ENCODE results near the gene MIF4GD.

The MIF4GD gene

GRCh38 chr17:75241143-75241430, 29.9 kb downstream of the MIF4GD start:
- no peak for TF ChIP-seq ZFX (IDR thresholded peaks at IDR 0.05; ENCODE audit: borderline replicate concordance)
- TF ChIP-seq, protein P1, sequence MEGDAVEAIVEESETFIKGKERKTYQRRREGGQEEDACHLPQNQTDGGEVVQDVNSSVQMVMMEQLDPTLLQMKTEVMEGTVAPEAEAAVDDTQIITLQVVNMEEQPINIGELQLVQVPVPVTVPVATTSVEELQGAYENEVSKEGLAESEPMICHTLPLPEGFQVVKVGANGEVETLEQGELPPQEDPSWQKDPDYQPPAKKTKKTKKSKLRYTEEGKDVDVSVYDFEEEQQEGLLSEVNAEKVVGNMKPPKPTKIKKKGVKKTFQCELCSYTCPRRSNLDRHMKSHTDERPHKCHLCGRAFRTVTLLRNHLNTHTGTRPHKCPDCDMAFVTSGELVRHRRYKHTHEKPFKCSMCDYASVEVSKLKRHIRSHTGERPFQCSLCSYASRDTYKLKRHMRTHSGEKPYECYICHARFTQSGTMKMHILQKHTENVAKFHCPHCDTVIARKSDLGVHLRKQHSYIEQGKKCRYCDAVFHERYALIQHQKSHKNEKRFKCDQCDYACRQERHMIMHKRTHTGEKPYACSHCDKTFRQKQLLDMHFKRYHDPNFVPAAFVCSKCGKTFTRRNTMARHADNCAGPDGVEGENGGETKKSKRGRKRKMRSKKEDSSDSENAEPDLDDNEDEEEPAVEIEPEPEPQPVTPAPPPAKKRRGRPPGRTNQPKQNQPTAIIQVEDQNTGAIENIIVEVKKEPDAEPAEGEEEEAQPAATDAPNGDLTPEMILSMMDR (IDR thresholded peaks at IDR 0.05) = no peak
- no peak overlapping the region for H3K27ac ChIP-seq

- H3K27ac ChIP-seq = no peak overlapping the region
- TF ChIP-seq, protein P1 (IDR thresholded peaks at IDR 0.05) = peak; percentile 83
- TF ChIP-seq ZFX (IDR thresholded peaks at IDR 0.05; ENCODE audit: borderline replicate concordance) = no peak
Measured at GRCh38 chr17:75240394-75241142, 30.5 kb downstream of the MIF4GD start.

DNA sequence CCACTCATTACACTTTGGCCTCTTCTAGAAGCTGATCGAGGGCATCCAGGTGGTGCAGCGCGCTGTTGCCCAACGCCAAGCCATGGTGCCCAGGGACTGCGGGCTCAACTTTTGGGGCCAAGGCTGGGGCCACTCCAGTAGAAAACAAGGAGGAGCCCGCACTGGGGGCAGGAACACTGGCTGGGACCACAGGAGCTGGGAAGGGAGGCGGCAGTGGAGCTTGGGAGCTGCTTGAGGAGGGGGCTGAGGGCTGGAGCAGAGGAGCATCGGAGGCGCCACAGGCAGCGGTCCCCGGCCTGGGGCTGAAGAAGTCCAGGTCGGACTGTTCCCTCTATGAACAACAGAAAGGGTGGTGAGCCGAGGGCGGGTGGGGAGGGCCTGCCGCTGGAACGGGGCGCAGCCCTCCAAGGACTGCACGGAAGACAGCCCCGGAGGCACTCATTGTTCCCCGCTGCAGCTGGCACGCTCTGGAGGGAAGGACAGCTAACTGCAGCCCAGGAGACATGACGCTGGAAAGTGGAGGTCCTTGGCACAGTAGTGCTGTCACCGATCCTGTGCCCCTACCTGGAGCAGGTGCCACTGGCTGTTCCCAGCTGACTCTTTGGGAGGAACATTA, 31.1 kb downstream of the MIF4GD start:
- no peak overlapping the region for H3K27ac ChIP-seq

DNA sequence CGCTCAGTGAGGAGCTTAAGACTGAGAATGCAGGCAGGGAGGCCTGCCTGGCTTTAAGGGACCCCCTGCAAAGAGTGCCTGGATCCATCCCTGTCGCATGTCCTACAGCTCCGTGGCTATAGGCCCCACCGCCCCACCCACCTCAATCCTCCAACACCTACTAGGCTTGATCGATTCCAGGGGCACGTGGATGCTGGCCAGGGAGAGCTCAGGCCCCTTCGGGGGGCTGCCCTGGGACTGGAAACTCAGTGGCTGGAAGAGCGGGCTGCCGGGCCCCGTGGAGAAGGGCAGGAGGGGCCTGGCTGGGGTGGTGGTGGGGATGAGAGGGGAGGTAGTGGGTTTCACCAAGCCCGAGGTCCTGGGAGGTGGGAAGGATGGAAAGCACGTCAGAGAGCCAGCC, 31.8 kb downstream of the MIF4GD start:
- TF ChIP-seq, protein P1 (IDR thresholded peaks at IDR 0.05) = no peak
- no peak for TF ChIP-seq ZFX (IDR thresholded peaks at IDR 0.05; ENCODE audit: borderline replicate concordance)
- no peak overlapping the region for H3K27ac ChIP-seq

More for the DNA sequence above, 31.1 kb downstream of the MIF4GD start:
- TF ChIP-seq ZFX (IDR thresholded peaks at IDR 0.05; ENCODE audit: borderline replicate concordance) = no peak

GRCh38 chr17:75238684-75239191, 32.3 kb downstream of the MIF4GD start:
- no peak overlapping the region for H3K27ac ChIP-seq
- TF ChIP-seq, protein P1 (IDR thresholded peaks at IDR 0.05) = peak; percentile 94
- TF ChIP-seq ZFX (IDR thresholded peaks at IDR 0.05; ENCODE audit: borderline replicate concordance) = no peak

DNA sequence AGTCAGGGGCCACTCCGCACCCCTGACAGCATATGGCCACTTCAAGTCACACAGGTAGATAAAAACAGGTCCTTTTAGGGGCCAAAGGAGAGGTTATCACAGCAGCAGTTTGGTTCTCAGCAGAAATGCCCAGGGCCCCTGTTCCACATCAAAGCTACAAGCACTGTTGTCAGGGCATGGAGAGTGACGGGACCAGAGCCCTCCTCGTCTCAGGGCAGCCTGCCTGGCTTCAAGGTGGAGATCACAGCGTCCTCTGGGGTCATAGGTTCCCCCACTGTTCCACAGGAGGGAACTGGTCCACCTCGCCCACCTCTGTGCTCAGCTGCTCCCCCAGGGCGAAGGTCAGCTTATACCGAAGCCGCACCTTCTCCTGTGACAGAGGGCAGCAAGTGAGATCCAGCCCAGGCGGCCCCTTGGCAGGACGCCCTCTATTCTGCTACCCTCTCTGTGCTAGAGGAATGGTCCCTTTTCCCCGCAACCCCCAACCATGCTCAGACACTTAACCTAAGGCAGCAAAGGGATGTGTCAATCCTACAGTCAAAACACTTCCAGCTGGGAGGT, 32.9 kb downstream of the MIF4GD start:
- TF ChIP-seq, protein P1 (IDR thresholded peaks at IDR 0.05) = no peak
- TF ChIP-seq ZFX (IDR thresholded peaks at IDR 0.05; ENCODE audit: borderline replicate concordance) = no peak
- H3K27ac ChIP-seq = no peak overlapping the region

DNA sequence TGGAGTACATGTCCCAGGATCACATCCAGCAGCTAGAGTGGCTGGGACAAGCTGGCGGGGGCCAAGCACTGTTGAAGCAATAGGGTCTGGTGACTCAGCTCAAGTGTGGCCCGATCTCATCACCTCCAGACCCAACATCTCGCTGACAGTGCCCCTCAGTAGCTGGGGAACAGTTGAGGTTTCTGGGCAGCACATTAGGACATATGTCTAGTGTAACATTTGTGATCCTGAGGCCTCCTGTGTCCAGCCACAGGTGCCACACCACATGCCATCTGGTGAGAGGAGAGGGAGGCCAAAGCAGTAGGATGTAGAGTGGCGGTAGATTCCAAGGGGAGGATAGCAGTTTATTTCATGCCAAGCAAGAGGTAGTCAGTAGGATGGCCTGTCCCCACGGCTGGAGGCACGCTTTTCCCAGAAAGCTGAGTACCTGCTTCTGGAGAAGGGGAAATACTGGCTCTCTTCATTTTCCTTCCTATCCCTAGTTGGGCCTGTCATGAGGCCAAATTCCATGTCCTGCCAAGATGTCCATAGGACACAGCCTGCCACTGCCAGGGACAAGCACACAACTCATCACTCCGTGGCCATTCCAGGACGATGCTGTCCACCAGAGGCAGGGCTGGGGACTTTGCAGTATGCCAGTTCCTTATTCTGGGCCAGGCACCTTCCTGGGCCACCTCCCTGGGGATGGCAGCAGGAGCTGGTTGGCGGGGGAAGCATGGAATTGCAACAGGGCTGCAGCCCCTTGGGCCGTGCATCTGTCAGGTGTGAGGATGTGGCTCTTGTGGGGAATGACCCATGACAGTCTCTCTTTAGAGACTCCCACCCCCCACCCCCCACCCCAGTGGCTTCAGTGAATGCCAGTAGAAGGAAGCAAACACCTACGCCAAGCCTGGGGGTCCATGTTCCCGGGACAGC, 33.7 kb downstream of the MIF4GD start:
- peak overlapping the region; percentile 29; the same call in 1 of the 2 replicates for H3K27ac ChIP-seq
- TF ChIP-seq ZFX (IDR thresholded peaks at IDR 0.05; ENCODE audit: borderline replicate concordance) = no peak
- TF ChIP-seq, protein P1 (IDR thresholded peaks at IDR 0.05) = no peak

All from 22Rv1 (cell line).